HG03439 (cell line): ENCODE measurements around the gene RPUSD1.
"Not testable (repeated sequence)": the region's sequence is repeated elsewhere in the genome, so short reads cannot be mapped to it uniquely, and the experiment has no call there.

ENCODE experiments used
- ATAC-seq: cut with Tn5 transposase; IDR thresholded peaks from one replicate; pipeline ENCODE4 v1.9.1; 2021; ENCODE audit warnings: mild to moderate bottlenecking, moderate library complexity; ENCODE audit not compliant: unreplicated experiment

The RPUSD1 gene

DNA sequence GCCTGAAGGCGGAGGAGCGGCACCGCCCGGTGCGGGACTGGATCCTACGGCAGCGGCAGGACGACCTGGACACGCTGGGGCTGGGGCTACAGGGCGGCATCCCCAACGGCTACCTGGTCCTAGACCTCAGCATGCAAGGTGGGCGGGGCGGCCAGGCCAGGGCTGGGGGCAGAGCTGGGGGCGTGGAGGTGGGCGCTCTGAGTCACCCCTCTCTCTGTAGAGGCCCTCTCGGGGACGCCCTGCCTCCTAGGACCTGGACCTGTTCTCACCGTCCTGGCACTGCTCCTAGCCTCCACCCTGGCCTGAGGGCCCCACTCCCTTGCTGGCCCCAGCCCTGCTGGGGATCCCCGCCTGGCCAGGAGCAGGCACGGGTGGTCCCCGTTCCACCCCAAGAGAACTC is 19.8 kb downstream of the RPUSD1 start:
- no peak for ATAC-seq

DNA sequence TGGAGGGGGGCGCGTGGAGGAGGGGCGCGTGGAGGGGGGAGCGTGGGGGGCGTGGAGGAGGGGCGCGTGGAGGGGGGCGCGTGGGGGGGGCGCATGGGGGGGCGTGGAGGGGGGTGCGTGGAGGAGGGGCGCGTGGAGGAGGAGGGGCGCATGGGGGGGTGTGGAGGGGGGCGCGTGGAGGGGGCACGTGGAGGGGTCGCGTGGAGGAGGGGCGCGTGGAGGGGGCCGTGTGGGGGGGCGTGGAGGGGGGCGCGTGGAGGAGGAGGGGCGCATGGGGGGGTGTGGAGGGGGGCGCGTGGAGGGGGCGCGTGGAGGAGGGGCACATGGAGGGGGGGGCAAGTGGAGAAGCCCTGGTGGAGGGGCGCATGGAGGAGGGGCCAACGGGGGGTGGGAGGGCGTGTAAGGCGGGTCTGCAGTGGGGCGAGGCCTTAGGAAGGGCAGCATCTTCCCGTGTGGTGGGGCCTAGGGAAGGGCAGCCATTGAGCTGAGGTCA is 20.4 kb downstream of the RPUSD1 start:
- ATAC-seq, result no peak

DNA sequence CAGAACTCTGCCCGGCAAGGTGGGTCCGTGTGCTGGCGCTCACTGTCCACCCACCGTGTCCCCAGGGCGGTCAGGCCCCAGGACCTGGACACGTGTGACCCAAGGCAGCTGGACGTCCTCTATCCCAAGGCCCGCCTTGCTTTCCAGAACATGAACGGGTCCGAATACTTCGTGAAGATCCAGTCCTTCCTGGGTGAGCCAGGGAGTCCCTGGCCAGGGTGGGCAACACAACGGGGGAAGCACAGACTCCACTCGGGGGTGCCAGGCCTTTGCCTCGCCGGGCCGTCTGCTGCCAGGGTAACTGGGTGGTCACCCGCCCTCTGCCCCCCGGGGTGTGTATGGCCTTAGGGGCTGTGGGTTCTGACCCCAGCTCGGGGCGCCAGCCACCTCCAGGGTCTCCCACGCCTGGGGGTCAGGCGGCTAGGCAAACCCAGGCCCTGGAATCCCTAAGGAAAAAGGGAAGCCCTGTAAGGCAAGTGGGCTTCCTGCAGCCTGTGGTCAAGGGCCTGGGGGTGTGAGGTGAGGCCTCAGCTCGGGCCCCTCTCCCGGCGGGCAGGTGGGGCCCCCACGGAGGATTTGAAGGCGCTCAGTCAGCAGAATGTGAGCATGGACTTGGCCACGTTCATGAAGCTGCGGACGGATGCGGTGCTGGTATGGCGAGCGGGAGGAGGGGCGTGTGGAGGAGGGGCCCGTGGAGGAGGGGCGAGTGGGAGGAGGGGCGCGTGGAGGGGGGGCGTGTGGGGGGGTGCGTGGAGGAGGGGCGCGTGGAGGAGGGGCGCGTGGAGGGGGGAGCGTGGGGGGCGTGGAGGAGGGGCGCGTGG is 21.2 kb downstream of the RPUSD1 start:
- ATAC-seq, result no peak

DNA sequence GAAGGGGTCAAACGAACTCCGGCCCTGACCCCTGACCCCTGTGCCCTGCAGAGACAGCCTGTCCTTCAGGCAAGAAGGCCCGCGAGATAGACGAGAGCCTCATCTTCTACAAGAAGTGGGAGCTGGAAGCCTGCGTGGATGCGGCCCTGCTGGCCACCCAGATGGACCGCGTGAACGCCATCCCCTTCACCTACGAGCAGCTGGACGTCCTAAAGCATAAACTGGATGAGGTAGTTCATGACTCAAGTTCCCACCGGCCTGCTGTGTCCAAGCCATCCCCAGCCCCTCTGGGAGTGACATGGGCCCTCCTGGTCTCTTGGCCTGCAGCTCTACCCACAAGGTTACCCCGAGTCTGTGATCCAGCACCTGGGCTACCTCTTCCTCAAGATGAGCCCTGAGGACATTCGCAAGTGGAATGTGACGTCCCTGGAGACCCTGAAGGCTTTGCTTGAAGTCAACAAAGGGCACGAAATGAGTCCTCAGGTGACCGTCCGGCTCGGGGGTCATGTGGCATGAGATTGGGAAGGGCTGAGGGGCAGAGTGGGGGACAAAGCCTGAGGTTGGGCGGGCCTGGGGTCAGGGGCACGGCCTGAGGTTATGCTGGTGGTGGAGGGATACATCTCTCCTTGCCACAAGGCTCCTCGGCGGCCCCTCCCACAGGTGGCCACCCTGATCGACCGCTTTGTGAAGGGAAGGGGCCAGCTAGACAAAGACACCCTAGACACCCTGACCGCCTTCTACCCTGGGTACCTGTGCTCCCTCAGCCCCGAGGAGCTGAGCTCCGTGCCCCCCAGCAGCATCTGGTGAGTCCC is 22.0 kb downstream of the RPUSD1 start:
- no peak for ATAC-seq

DNA sequence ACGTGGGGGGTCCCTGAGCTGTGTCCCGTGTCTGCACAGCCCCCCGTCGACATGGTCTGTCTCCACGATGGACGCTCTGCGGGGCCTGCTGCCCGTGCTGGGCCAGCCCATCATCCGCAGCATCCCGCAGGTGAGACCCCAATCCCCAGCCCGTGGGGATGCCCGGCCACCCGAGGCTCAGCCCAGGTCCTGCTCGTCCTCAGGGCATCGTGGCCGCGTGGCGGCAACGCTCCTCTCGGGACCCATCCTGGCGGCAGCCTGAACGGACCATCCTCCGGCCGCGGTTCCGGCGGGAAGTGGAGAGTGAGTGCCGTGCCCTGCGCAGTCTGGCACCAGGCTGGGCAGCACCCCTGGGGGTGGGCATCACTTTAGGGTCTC is 22.7 kb downstream of the RPUSD1 start:
- no peak for ATAC-seq

DNA sequence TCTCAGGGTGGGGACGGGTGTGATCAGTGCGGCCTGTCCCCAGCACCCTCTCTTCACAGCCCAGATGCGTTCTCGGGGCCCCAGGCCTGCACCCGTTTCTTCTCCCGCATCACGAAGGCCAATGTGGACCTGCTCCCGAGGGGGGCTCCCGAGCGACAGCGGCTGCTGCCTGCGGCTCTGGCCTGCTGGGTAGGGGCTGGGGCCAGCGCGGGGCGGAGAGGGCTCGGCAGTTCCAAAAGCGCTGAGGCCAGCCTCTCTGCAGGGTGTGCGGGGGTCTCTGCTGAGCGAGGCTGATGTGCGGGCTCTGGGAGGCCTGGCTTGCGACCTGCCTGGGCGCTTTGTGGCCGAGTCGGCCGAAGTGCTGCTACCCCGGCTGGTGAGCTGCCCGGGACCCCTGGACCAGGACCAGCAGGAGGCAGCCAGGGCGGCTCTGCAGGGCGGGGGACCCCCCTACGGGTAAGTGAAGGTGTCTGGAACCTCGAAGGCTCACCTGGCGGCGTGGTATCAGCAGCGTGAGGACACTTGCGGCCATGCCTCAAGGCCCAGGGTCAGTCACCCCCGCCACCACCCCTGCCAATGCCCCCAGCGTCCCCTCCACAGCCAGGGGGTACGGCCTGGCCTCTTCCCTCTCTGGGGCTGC is 23.2 kb downstream of the RPUSD1 start:
- no peak for ATAC-seq

DNA sequence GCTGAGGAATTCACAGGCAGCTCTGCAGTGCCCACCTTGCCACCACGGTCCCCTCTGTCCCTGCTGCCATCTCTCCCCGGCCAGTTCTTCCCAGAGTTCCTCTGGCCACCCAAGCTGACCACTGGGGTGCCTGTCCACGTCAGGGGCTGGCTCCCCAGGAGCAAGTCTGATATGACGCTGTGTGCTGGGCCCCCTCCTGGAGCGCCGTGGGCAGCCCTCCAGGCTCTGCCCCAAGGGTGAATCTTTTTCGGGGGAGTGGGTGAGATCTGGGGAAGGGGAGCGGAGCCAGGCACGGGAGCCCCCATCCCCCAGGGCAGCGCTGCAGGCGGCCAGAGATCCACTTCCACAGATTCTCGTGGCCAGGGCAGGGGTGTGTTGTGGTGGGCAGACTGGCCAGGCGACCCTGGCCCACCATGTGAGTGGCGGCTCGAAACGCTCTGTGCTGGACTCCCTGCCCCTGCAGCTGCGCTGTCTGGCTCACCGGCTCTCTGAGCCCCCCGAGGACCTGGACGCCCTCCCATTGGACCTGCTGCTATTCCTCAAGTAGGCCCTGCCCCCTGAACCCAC is 23.9 kb downstream of the RPUSD1 start:
- ATAC-seq, result no peak

DNA sequence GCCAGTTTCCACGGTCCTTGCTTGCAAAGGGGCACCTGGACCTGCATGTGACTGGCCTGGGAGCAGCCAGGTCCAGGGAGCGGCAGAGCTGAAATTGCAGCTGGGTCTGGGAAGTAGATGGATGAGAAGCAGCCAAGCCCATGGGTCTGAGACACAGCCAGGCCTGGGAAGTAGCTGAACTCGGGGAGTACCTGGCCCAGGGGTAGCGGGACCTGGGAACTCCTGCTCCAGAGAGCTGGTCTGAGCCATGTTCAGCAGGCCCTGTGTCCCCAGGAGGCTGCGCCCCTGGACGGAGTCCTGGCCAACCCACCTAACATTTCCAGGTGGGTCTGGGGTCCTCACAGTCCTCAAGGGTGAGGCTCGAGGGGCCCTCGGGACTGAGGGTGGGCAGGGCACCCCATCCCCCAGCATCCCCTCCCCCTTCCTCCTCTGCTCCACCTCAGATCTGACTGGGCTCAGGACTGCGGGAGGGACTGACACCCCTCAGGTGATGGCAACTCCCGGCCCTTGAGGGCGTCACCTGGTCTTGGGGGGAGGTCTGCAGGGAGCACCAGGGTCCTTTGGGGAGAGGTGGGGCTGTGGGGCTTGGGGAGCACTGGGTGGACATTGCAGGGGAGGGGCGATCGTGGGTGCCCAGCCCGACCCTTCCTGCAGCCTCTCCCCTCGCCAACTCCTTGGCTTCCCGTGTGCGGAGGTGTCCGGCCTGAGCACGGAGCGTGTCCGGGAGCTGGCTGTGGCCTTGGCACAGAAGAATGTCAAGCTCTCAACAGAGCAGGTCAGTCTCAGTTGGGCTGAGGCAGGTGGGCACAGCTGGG is 24.6 kb downstream of the RPUSD1 start:
- ATAC-seq, result no peak

DNA sequence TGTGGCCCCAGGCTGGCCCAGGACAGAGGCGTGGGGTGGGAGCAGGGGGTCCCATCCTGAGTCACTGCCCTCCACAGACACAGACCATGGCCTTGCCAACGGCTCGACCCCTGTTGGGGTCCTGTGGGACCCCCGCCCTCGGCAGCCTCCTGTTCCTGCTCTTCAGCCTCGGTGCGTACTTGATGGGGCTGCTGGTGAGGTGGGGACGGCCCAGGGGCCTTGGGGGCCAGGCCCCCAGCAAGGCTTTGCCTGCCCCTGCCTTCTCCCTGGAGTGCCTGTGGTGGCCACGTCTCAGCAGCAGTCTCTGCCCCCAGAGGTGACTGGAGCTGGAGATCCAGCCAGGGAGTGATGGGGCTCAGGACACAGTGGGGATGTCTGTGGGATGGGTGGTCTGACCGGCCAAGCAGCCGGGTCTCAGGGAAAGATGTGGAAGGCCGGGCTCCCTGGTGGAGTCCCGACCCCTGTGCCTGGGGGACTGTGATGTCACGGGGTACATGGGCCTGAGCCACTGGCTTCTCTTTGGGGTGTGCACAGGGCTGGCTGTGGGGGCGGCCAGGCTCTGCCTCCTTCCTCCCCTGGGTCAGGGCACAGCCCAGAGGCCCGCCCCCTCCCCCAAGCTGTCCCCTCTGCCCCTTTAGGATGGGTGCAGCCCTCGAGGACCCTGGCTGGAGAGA is 25.4 kb downstream of the RPUSD1 start:
- ATAC-seq, result no peak

DNA sequence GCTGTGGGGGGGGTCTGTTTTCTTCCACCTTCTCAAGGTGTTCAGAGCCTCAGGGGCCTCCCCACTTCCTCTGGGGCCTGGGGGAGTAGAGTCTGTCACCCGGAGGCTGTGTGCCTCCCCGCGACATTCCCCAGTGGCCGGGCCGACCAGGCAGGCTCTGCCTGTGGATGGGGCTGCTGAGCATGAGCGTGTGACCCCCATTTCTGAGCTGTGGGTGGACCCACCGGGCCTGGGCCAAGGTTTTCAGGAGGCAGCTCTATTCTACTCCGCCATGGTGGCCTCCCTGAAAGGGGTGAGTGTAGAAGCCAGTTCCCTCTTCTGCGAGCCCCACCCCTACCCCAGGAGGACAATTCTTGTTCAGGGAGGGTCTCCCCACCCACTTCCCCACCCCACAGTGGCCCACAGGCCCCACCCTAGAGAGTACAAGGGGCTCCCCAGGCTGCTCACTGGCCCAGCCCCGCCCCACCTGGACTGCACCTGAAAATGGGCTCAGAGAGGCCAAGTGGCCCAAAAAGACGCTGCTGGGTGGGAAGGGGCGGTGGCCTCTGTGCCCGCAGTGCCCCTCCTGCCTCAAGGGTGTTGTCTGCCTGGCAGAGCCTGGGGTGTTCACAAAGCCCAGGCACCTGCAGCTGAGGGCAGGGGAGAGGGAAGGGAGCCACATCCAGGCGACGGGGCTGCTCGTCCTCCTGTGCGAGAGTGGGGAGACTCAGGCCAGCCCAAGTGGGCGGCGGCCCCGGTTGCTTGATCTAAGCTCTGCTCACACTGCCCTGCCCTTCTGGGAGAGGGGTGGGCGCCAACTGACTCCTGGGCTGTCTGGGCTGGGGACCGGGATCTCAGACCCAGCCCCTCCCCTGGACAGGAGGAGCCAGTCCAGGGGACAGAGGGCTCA is 26.3 kb downstream of the RPUSD1 start:
- no peak for ATAC-seq

DNA sequence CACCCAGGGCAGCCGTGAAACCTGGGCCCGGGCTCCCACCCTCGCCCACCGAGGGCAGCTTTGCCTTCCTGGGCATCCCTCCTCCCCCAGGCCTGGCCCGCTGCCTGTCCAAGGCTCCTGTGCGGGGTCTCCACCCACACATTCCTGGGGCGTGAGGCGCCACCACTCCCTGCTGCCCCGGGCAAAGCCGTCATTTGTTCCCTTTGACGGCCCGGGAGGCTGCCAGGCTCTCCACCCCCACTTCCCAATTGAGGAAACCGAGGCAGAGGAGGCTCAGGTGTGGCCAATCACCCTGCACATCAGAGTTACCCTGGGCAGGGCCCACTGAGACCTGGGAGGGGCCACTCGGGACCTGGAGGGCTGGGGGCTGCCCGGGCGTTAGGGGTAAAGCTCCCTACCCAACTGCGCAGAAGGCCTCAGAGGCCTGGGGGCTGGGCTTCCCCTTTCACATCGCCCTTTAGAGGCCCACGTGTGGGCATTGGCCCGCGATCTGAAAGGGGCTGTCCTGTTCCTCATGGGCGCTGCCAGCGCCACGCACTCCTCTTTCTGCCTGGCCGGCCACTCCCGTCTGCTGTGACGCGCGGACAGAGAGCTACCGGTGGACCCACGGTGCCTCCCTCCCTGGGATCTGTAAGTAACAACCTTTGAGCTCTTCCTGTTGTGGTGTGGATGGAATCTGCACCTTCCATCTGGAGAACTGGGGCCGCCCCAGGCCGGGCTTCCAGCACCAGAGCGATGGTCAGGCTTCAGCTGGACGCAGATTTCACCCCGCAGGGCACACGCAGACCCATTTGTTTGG is 27.4 kb downstream of the RPUSD1 start, which contains the start of gene MSLN:
Gene MSLN, plus strand, starts transcription at position 190 of the 799 bp plus-strand sequence. CDS start 1,947 bp downstream, outside the sequence.
- ATAC-seq, result no peak

DNA sequence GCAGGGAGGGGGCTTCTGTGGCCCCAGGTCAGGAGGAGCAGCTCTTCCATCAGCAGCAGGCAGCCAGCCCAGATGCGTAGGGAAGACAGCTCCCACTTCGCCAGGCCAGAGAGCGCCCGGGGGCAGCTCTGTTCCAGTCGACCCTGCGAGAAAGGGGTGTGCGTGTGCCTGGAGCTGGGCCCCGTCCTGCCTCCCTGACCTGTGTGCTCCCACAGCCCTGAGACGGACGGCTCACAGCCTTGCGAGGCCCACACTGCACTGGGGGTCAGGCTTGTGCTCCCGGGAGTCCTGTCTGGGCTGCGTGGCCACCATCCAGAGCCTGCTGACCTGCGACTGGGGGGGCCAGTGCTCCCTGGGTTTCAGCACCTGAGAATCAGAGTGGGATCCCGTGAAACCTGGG is 28.1 kb downstream of the RPUSD1 start:
- ATAC-seq, result no peak

DNA sequence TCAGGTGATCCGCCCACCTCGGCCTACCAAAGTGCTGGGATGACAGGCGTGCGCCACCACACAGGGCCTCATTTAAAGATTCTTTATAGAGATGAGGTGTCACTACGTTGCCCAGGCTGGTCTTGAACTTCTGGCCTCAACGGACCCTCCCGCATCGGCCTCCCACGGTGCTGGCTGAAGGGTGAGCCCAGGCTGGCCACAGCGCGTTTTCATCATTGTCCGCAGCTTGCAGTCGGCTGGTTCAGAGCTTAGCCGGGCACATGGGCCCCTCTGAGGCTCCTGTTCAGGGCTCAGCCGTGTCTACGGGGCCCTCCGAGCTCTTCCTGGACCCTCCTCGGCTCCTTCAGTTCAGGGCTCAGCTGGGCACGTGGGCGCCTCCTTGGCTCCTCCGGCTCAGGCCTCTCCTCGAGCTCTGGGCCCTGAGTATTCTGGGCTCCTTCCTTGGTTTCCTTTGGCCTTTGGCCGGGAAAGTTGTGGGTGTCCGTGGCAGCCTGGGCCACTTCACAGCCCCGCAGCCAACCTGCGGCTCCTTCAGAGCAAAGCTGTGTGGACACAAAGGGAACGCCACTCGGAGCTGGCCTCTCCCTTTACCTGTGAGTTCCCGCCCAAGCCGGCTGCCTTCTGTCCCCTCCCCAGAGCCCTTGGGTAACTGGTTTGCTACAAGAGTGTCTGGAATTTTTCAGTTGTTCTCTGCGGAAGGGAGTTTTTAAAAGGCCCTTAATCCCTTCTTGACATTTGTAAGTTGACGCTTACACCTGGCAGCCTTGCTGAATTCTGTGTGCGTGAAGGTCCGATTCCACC is 28.9 kb downstream of the RPUSD1 start:
- no peak for ATAC-seq

DNA sequence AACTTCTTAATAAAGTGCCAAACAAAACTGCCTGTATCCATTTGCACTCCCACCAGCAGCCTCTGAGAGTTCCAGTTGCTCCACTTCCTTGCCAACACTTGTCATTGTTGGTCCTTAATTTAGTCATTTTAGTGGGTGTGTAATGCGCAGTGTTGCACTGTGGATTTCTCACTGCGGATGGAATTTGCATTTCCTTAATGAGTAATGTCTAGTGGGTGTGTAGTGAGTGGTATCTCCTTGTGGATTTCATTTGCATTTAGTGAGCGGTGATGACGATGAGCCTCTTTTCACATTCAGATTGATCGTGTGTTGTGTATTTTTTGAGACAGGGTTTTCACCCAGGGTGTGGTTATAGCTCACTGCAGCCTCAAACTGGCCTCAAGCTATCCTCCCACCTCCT is 31.8 kb downstream of the RPUSD1 start:
- ATAC-seq, result no peak

DNA sequence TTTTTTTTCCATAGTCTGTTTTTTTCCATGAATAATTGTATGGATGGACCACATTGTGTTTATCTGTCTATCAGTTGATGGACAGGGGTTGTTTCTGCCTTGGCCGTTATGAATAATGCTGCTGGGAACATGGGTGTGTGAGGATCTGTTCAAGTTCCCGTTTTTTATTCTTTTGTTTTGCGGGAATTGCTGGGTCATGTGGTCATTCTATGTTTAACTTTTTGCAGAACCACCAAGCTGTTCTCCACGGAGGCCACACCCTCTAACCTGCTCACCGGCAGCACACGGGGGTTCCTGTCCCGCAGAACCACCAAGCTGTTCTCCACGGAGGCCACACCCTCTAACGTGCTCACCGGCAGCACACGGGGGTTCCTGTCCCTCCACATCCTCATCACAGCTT is 33.5 kb downstream of the RPUSD1 start:
- ATAC-seq, result no peak

DNA sequence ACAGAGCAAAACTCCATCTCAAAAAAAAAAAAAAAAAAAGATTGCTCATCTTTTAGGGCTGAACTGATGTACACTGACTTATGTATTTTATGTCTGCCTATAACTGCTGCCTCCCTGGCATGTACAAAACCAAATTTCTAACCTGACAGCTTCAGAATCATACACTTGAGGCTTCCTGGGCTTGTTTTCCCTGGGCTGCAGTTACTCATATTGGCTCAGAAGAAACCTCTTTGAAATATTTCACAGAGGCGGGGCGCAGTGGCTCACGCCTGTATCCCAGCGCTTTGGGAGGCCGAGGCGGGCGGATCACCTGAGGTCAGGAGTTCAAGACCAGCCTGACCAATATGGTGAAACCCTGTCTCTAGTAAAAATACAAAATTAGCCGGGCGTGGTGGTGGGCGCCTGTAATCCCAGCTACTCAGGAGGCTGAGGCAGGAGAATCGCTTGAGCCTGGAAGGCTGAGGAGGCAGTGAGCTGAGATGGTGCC is 34.0 kb downstream of the RPUSD1 start:
- ATAC-seq, result not testable (repeated sequence)

DNA sequence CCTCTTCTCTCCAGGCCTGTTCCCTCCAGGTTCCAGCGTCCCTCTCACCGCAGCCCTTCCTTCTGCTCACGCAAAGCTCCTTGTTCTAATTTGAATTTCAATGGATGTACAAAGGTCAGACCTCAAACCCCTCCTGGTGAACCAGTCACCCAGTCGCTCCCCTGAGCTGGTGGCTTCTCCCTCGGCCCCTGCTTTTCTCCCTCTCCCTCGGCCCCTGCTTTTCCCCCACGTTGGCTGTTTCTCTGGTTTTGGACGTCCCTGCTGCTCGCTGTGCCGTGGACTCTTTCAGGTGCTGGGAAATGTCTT is 36.2 kb downstream of the RPUSD1 start:
- ATAC-seq, result no peak
